GM21619 (cell line): ENCODE measurements around the gene TBP.

Experiments used
- ATAC-seq: cut with Tn5 transposase; IDR thresholded peaks from one replicate; pipeline ENCODE4 v1.9.1; 2021; ENCODE audit not compliant: unreplicated experiment

Gene TBP

GRCh38 chr6:170533792-170534191 is 20.4 kb upstream of the TBP start:
- no peak for ATAC-seq

- ATAC-seq = no peak
Measured at GRCh38 chr6:170535004-170535403, 19.2 kb upstream of the TBP start.

GRCh38 chr6:170536671-170537070 is 17.5 kb upstream of the TBP start:
- ATAC-seq = no peak

GRCh38 chr6:170537329-170537728 is 16.8 kb upstream of the TBP start:
- ATAC-seq = no peak

- no peak for ATAC-seq
Measured at GRCh38 chr6:170542031-170542719, 12.0 kb upstream of the TBP start.

GRCh38 chr6:170545405-170545804 is 8.8 kb upstream of the TBP start:
- ATAC-seq = no peak

GRCh38 chr6:170552765-170553533 is 1.2 kb upstream of the TBP start, which contains the start of gene PSMB1:
Gene PSMB1 (minus strand): TSS chr6:170553307. CDS start chr6:170553242, 65 bp downstream.
- ATAC-seq = peak; percentile 59

- ATAC-seq = peak; percentile 23
Measured at GRCh38 chr6:170553534-170554012, 596 bp upstream of the TBP start.

GRCh38 chr6:170554796-170555137 is 598 bp downstream of the TBP start:
- no peak for ATAC-seq

GRCh38 chr6:170555305-170555704 is 1.1 kb downstream of the TBP start:
- ATAC-seq = no peak

- no peak for ATAC-seq
Measured at GRCh38 chr6:170561555-170561954, 7.4 kb downstream of the TBP start.

- ATAC-seq = no peak
Measured at GRCh38 chr6:170564936-170565530, 10.9 kb downstream of the TBP start.

GRCh38 chr6:170572704-170573466 is 18.7 kb downstream of the TBP start:
- no peak for ATAC-seq

- no peak for ATAC-seq
Measured at GRCh38 chr6:170575250-170575649, 21.1 kb downstream of the TBP start.

GRCh38 chr6:170578909-170579308 is 24.7 kb downstream of the TBP start:
- ATAC-seq = no peak

GRCh38 chr6:170583756-170584180 is 29.6 kb downstream of the TBP start:
- no peak for ATAC-seq

- peak; percentile 97 for ATAC-seq
Measured at GRCh38 chr6:170584181-170584953, 30.2 kb downstream of the TBP start, which contains the start of gene PDCD2. Gene PDCD2 (minus strand): TSS chr6:170584637. CDS start chr6:170584581, 56 bp downstream.

- peak; percentile 30 for ATAC-seq
Measured at GRCh38 chr6:170584954-170585498, 30.9 kb downstream of the TBP start.

GRCh38 chr6:170590725-170591124 is 36.6 kb downstream of the TBP start:
- no peak for ATAC-seq

- no peak for ATAC-seq
Measured at GRCh38 chr6:170596426-170596825, 42.3 kb downstream of the TBP start.
